Measurements from ENCODE around the gene PLPPR3. TPM values are rescaled to one million over a fixed set of nuclear protein-coding genes. Genes with fewer than 3 reads are reported as not detected.
A peak's percentile ranks its signal among the peaks of the same experiment; 100 is the strongest.

Gene PLPPR3
- total RNA-seq, 1 donor = 5.9 TPM

- DNase-seq (ENCODE audit: low read depth in 2 of 3, low spot score in 2 of 3) = no peak
Measured at GRCh38 chr19:810883-811489, 10.8 kb downstream of the PLPPR3 start.

DNA sequence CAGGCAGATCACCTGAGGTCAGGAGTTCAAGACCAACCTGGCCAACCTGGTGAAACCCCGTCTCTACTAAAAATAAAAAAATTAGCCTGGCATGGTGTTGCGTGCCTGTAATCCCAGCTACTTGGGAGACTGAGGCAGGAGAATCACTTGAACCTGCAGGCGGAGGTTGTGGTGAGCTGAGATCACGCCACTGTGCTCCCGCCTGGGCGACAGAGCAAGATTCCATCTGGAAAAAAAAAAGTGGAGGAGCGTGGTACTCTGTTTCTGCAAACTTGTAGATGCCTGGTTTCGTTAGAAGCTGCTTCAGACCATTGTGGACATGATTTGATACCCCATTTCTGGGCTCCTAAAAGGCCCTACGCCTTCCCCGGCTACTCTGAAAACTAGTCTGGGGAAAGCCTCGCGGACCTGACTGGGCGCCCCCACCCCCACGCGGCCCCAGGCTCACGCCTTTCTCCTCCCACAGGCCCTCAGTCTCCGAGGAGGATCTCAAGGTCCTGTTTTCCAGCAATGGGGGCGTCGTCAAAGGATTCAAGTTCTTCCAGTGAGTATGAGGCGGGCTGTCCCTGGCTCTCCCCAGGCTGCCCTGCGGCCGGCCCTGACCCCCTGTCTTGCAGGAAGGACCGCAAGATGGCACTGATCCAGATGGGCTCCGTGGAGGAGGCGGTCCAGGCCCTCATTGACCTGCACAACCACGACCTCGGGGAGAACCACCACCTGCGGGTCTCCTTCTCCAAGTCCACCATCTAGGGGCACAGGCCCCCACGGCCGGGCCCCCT, 11.5 kb downstream of the PLPPR3 start:
- DNase-seq (ENCODE audit: low read depth in 2 of 3, low spot score in 2 of 3) = no peak

GRCh38 chr19:808423-808775, 13.4 kb downstream of the PLPPR3 start:
- DNase-seq (ENCODE audit: low read depth in 2 of 3, low spot score in 2 of 3) = no peak

- no peak for DNase-seq (ENCODE audit: low read depth in 2 of 3, low spot score in 2 of 3)
Measured at GRCh38 chr19:807627-808422, 13.9 kb downstream of the PLPPR3 start.

- DNase-seq (ENCODE audit: low read depth in 2 of 3, low spot score in 2 of 3) = no peak
Measured at GRCh38 chr19:806815-807421, 14.8 kb downstream of the PLPPR3 start.

DNA sequence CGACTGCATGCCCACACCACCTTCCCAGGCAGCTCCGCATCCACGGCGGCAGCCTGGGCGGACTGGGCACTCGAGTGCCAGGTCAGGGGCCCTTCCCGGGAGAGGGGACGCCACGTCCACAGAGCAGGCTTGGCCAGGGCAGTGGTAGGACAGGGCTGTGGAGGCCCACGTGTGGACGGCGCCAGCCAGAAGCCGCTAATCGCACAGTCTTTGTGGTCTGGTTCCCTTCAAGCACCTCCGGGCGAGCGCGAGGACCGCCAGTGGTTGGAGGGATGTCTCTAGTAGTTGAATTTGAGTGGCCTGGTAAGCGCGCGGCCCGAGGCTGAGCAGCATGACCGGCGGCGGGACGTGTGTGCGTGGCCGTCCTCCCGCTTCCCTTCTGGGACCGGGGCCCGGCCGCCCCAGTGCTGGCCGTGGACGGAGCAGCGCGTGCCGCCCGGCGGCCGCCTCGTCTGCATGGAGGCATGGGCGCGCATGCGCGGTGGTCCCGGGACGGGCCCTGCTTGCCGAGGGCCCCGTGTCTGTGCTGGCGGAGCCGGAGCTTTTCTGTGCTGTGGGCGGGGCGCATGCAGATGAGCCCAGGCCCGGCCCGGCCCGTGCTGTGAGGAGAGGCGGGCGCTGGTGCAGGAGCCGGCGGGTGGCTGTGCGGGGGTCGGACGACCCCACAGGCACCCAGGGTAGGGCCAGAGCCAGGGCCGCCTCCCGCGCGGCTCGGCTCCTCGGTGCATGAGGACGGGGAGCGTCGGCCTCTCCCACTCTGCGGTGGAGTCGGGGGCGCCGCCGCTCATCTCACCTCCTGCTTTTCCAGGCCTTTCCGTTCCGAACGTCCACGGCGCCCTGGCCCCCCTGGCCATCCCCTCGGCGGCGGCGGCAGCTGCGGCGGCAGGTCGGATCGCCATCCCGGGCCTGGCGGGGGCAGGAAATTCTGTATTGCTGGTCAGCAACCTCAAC, 15.9 kb downstream of the PLPPR3 start:
- no peak for DNase-seq (ENCODE audit: low read depth in 2 of 3, low spot score in 2 of 3)

- DNase-seq (ENCODE audit: low read depth in 2 of 3, low spot score in 2 of 3) = no peak
Measured at GRCh38 chr19:805166-805551, 16.6 kb downstream of the PLPPR3 start.

- DNase-seq (ENCODE audit: low read depth in 2 of 3, low spot score in 2 of 3) = no peak
Measured at GRCh38 chr19:804419-805165, 17.2 kb downstream of the PLPPR3 start.

GRCh38 chr19:803686-804418, 17.9 kb downstream of the PLPPR3 start:
- DNase-seq (ENCODE audit: low read depth in 2 of 3, low spot score in 2 of 3) = no peak

DNA sequence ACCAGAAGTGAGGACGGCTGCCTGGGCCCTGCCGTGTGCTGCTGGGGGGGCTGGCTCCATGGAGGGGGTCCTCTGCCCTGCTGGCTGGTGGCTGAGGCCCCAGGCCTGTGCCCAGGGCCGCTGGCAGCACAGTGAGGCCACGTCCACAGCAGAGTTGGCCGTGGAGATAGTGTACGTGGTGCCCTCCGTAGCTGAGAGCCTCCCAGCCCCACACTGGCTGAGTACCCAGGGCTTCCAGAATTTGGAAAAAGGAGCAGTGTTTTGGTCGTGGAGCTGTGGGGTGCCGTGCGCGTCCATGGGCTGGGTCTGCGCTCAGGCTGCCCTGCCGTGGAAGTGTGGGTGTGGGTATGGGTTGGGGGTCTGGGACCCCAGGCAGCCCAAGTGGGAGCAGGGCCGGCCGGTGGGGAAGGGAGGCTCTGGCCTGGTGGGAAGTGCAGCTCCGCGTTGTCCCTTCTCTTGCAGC, 18.6 kb downstream of the PLPPR3 start:
- DNase-seq (ENCODE audit: low read depth in 2 of 3, low spot score in 2 of 3) = no peak

DNA sequence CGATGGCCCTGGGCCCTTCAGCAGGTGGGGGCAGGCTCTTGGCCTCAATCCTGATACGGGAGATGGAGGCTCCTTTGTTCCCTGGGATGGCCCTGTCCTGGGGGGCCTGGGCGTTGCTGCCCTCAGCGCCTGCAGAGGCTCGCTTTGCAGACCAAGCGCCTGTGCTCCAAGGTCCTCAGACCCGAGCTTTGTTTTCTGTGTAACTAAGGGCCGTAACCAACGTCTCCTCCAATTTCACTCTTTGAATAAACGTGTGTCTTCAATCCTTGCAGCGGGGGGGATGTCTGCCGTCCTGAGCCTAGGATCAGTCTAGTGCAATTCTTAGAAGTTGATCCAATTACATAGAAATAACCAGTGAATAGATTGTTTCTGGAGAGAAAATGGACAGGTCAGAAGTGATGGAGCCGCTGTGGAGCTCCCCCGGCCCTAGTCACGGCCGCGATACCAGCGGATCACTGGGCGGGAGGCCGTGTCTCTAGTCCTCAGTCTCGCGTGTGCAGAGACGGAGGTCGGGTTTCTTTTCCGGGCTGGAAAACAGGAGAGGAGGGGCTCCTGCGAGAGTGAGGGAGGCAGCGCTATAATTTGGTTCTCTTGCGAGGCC, 19.2 kb downstream of the PLPPR3 start:
- DNase-seq (ENCODE audit: low read depth in 2 of 3, low spot score in 2 of 3) = no peak

DNA sequence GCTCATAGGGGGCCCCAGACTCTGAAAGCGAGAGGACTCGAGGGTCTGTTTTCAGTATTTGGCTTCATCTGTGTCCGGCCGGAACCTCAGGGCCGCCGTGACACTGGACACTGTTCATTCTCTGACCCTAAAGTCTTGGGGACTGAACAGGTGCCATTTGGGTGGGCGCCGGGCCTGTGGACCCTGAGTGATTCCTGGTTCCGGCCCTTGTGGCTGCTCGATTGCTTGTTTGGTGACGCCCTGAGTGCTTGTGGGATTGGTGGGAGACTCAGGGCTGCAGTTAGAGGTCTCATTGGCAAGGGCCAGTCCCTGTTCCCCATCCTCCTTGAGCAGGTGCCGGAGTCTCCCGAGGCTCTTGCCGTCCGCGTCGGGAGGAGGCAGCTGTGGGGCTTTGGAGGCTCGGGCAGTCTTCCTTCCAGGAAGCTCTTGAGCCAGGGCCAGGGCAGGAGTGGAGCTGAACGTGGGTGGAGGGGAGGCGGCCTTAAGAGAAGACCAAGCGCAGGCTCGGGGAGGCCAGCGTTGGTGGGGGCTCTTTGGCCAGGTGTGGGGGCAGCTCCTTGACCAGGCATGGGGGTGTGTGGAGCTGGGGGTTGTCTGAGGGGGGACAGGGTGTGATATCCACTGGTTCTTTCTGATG, 19.8 kb downstream of the PLPPR3 start:
- DNase-seq (ENCODE audit: low read depth in 2 of 3, low spot score in 2 of 3) = no peak

GRCh38 chr19:801030-801860, 20.5 kb downstream of the PLPPR3 start:
- DNase-seq (ENCODE audit: low read depth in 2 of 3, low spot score in 2 of 3) = no peak

GRCh38 chr19:800360-801029, 21.3 kb downstream of the PLPPR3 start:
- DNase-seq (ENCODE audit: low read depth in 2 of 3, low spot score in 2 of 3) = no peak

DNA sequence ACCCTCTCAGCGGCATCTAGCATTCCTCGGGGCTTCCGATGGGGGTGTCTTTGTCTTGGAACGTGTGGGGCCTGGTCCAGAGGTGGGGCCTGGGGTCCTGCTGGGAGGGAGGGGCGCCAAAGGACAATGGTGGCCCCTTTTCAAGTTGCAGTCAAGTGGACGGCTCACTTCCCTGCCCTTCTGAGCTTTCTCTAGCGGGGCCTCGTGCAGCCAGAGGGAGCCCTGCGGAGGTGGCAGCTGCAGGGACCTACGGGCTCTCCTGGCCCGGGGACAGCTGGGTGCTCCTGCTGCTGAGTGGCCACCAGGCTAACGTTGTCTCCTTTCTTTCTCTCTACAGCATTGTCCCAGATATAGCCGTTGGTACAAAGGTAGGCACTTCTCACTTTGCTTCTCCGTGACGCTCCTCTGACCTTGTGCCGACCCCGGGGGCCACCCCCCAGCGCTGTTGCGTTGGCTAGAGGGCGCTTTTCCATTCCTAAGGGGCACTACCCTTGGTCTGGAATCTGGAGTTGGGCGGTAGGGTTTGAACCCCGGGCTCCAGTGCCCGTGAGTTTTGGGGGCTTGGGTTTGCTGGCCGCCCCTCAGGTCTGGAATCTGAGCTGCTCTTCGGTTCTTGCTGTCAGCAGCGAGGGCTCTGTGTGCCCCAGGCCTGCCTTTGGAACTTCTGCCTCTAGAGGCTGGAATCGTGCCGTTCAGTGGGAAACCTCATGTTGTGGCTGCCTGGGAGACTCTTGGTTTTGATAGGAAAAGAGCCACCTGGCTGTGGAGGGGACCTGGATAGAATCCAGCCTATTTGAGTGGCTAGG, 22.5 kb downstream of the PLPPR3 start:
- peak in 1 of 3 donors; percentile 18 for DNase-seq (ENCODE audit: low read depth in 2 of 3, low spot score in 2 of 3)
